Fibroblast of peridontal ligament (primary cell): Measurements from ENCODE around the gene MED19.
"Not testable (repeated sequence)": the region's sequence is repeated elsewhere in the genome, so short reads cannot be mapped to it uniquely, and the experiment has no call there.

Experiments used
- DNase-seq: peaks from one replicate; pipeline ENCODE4 v3.0.0-alpha.2; 2010; ENCODE audit errors: extremely low read depth

Gene MED19

GRCh38 chr11:57704932-57705331 lies 7.1 kb downstream of the MED19 start:
- no peak for DNase-seq

- peak; percentile 29 for DNase-seq
Measured at GRCh38 chr11:57703341-57703740, 8.7 kb downstream of the MED19 start.

GRCh38 chr11:57700425-57700824 lies 11.6 kb downstream of the MED19 start:
- no peak for DNase-seq

GRCh38 chr11:57699813-57700212 lies 12.2 kb downstream of the MED19 start:
- no peak for DNase-seq

- no peak for DNase-seq
Measured at GRCh38 chr11:57698843-57699365, 13.1 kb downstream of the MED19 start.

GRCh38 chr11:57690474-57690873 lies 21.5 kb downstream of the MED19 start:
- DNase-seq, result not testable (repeated sequence)

- DNase-seq, result no peak
Measured at GRCh38 chr11:57681168-57681567, 30.8 kb downstream of the MED19 start.

GRCh38 chr11:57680552-57680874 lies 31.5 kb downstream of the MED19 start:
- no peak for DNase-seq

GRCh38 chr11:57679396-57679795 lies 32.6 kb downstream of the MED19 start:
- DNase-seq, result no peak

- DNase-seq, result no peak
Measured at GRCh38 chr11:57675176-57675941, 36.7 kb downstream of the MED19 start.

- no peak for DNase-seq
Measured at GRCh38 chr11:57674251-57674650, 37.8 kb downstream of the MED19 start.

GRCh38 chr11:57668434-57668782 lies 43.6 kb downstream of the MED19 start:
- no peak for DNase-seq

GRCh38 chr11:57667736-57668433 lies 44.1 kb downstream of the MED19 start, which contains the start of gene ZDHHC5:
Gene ZDHHC5 (plus strand): TSS chr11:57668114. CDS start chr11:57673091, 4,977 bp downstream.
- DNase-seq, result peak; percentile 99

GRCh38 chr11:57667117-57667735 lies 44.8 kb downstream of the MED19 start:
- DNase-seq, result peak; percentile 99

GRCh38 chr11:57663975-57664374 lies 48.0 kb downstream of the MED19 start:
- DNase-seq, result no peak

- no peak for DNase-seq
Measured at GRCh38 chr11:57662893-57663292, 49.1 kb downstream of the MED19 start.

GRCh38 chr11:57659669-57660068 lies 52.3 kb downstream of the MED19 start:
- DNase-seq, result no peak

- no peak for DNase-seq
Measured at GRCh38 chr11:57658023-57658361, 54.0 kb downstream of the MED19 start.

GRCh38 chr11:57657194-57658022 lies 54.6 kb downstream of the MED19 start, which contains the start of gene CLP1:
Gene CLP1 (plus strand): TSS chr11:57657762. CDS start chr11:57659477, 1,715 bp downstream.
- peak; percentile 98 for DNase-seq

- no peak for DNase-seq
Measured at GRCh38 chr11:57656885-57657193, 55.2 kb downstream of the MED19 start.
